HL-60/S4 (cell line): ENCODE data around the gene CMIP.
"Not testable (repeated sequence)": the region's sequence is repeated elsewhere in the genome, so short reads cannot be mapped to it uniquely, and the experiment has no call there.

Experiments used
- in situ Hi-C: fragments of 300-500 bp; cut with MboI; formaldehyde crosslinking; loops from 2 replicates; pipeline ENCODE4 v1.14.3; 2022; ENCODE audit warnings: low sequenced_read_pairs

CMIP gene

DNA sequence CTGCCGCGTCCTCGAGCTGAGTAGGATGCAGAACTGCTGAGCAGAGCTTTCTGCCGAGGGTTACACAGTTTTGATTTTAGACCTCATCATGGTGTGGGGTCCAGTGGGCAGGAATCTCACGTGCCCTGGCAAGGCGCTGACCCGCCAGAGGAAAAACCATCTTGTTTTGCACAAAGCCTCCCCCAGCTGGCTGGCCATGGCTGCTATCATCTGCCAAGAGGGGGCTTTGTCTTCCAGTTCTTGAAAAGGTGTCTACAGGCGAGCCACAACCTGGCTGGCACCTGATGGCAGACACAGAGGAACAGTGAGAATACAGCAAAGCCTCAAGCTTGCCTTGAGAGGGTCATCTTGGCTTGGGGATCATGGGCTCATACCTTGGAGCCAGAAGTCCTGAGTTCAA, 118.3 kb downstream of the CMIP start:
- in situ Hi-C loops, result no loop called here

DNA sequence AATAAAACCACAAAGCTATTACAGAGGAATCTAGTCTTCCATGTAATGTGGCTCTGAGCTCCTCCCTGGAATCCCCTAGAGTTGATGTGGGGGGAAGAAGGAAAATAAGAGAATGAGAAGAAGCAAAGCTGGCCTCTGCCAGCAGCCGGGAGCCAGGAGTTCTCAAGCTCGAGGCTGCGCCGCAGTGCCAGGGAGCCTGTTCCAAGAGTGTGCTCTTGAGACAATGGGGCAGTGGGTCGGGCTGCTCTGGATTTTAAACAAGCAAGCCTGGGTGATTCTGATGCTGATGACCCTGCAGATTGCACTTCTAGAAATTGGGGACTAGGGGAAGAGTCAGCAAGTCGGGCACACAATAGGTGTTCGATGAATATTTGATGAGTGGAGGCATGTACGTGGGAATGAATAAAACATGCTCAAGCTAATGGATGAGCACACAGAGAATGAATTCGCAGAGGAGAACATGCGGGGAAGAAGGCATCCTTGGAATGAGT, 119.9 kb downstream of the CMIP start:
- in situ Hi-C loops, result no loop called here

DNA sequence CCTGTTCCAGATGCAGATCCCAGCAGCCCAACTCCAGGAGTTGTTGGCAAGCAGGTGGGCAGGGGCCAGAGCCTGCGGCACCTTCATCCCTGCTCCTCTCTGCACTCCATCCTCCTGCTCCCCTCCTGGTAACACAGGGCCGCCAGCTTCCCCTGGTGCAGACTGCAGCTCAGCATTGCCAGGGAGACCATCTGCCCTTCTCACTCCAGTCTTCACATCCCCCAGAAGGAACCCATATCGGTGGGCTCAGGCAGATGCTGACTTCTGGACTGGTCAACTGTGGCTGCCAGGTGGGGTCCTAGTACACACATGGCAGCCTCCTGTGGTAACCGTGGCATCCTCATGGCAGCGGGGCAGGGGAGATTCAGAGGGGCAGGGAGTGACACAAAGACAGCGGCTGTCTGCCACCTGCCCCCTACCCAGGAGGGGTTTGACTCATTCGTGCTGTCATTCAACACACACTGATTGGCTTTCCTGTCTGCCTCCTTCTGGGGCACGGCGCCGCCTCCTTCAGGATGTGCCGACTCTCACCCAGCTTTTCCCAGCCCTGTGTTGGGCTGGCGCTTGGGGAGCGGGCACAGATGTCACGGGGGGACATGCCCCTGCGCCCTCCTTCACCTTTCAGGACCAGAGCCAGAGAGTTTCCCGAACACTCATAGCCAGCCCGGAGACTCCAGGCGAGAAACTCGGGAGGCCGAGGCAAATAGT, 120.9 kb downstream of the CMIP start:
- in situ Hi-C loops, result no loop called here

DNA sequence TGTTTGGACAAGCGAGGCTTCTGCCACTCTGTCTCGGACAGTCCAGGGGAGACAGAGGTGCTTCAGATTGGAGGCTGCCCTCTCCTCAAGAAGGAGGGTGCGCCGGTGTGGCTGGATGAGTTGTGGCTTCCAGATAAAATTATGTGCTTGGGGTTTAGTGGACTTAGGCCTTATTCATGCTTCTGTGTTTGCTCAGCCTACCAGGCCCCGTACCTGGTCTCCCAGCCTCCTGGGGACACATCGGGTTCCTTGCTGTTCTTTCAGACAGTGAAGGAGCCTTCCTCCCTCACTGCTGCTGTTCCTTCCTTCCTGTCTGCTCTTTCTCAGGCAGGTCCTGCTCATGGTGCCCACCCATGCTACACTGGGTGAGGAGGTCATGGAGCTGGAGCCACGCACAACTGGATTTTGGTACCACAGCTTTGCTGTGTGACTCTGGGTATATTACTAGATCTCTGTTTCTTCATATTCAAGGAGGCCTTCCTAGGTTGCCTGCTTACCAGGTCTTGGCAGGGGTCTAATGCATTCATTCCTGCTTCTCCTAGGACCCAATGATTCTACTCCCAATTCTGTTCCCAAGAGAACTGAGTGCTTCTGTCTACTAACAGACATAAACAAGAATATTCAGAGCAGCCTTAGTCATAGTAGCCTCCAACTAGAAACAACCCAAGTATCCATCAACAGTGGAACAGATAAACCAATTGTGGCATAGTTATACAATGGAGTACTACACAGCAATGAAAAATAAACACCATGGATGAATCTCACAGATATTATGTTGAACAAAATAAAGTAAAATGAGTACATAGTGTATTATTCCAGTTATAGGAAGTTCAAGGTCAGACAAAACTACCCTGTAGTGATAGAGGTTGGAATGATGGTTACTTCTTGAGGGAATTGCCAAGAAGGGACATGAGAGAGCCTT, 121.7 kb downstream of the CMIP start:
- in situ Hi-C loops, result no loop called here

DNA sequence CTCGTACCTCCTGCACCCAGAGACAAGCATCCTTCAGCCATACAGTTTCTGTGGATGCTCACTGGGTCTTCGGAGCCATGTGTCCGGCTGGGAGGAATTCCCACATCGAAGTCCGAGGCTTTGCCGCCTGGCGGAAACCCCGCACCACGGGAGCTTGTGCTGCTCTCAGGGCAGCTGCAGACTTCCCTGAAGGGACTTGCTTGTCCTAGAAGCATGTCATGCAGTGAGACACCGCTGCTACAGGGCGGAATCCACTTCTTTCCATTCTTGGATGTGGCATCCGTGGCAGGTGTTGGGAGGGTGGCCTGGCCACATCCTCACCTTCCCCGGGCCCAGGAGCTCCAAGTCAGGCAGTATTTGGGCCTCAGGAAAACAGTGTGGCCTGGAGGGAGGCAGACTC, 122.5 kb downstream of the CMIP start:
- in situ Hi-C loops, result no loop called here

DNA sequence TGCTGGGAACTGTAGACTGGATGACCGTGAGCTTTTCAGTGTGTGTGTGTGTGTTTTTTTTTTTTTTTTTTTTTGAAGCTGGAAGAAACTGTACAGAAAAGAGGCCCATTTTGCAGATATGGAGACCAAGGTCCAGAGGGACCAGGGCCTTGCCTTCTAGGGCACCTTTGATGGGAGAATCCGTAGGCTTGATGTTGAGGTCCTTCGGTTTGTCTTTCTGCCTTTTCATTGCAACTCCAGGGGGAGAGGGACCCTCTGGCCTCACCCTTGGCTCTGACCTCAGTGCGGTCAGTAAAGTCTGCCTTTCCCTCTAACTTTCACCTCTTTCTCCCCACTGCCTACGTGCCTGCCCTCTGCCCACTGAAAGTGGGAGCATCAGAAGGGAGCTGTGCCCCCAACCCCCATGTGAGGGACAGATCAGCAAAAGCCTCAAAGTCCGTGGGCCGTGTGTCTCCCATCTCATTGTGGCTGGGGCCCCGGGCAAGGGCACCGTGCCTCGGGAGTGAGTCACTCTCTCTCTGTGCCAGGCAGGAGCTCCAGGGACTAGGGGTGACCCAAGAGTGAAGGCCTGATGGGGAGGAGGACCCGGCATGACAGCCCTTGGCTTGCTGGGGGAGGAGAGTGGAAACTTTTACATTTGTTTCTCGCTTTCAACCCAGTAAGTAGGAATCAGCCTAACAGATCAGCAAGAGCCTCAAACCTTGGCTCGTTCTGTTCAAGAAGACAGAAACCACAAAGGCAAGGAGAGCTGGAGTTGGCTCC, 123.6 kb downstream of the CMIP start:
- in situ Hi-C loops, result no loop called here

DNA sequence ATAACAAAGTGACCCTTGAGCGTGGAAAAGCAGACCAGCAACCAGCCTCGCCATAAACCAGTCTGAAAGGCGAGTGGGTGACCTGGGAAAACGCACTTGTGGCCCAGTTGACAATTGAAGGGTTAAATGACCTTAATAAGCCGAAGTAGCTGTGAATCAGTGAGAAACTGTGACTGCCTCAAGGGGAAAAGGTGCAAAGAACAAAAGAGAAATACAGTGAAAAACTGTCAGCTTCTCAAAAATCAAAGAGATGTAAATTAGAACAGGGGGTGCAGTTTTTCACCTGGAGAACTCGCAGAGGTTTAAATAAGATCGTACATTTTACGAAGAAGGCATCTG, 124.1 kb downstream of the CMIP start:
- in situ Hi-C loops, result no loop called here

DNA sequence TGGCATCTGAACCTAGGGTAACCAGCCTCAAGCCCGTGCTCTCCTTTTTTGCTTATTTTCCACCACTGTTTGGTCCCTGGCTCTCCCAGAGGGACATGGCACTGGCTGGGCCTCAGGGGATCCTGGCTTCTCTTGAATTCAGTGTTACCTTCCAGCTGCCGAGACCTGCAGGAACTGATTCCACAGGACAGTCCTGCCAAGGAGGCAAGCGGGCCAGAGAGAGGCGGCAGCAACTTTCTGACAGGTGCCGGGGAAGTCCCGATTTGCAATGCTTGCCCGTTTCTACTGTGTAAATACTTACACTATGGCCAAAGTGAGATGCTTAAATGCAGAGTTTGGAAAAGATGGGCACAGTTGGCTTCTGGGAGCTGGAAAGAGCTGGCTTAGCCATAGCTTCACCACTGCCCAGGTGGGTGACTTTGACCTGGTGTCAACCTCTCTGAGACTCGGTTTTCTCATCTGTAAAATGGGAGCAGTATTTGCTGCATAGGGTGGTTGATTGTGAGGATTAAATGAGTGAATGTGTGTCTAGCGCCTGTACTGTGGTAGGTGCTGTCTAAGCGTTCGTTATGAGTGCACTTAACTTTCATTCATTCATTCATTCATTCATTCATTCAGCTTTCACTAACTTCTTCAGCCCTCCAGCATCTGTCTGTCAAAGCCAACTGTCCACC, 124.9 kb downstream of the CMIP start:
- in situ Hi-C loops, result no loop called here

DNA sequence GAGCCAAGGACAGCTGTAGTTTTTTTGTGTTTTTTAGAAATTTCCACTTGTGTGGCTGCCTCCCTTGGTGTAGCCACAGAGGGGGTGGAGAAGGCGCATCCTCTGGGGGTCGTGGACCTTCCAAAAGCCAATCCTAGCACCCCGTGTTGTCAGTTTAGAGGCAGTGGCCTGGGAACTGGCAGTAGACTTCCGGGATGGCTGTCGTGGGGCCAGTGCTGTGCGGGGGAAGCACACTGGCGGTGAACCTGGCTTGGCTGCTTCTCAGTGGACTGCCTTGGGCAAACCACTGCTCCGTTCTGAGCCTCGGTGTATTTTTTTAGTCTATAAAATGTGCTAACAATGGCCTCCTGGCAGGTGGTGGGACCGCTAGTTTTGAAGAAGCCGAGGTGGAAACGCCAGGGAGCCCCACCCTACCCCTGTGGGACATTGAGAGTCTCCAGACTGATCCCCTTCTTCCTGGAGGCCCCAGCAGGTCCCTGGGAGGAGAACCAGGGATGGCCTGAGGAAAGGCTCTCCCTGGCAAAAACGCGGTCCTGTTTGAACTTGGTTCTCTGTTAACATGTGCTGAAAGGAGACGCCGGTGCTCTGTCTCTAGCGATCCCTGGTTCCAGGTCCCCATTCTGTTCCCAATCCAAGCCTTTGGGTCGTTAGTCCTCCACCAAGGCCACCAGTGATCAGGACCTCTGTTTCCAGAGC, 125.7 kb downstream of the CMIP start:
- in situ Hi-C loops, result no loop called here

DNA sequence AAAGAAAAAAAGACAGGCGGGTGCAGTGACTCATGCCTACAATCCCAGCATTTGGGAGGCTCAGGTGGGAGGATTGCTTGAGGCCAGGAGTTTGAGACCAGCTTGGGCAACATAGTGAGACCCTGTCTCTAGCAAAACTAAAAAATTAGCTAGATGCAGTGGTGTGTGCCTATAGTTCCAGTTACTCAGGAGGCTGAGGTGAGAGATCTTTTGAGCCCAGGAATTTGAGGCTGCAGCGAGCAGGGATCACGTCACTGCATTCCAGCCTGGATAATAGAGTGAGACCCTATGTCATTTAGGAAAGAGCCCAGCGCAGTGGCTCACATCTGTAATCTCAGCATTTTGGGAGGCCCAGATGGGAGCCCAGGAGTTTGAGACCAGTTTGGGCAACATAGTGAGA, 126.6 kb downstream of the CMIP start:
- in situ Hi-C loops, result no loop called here

DNA sequence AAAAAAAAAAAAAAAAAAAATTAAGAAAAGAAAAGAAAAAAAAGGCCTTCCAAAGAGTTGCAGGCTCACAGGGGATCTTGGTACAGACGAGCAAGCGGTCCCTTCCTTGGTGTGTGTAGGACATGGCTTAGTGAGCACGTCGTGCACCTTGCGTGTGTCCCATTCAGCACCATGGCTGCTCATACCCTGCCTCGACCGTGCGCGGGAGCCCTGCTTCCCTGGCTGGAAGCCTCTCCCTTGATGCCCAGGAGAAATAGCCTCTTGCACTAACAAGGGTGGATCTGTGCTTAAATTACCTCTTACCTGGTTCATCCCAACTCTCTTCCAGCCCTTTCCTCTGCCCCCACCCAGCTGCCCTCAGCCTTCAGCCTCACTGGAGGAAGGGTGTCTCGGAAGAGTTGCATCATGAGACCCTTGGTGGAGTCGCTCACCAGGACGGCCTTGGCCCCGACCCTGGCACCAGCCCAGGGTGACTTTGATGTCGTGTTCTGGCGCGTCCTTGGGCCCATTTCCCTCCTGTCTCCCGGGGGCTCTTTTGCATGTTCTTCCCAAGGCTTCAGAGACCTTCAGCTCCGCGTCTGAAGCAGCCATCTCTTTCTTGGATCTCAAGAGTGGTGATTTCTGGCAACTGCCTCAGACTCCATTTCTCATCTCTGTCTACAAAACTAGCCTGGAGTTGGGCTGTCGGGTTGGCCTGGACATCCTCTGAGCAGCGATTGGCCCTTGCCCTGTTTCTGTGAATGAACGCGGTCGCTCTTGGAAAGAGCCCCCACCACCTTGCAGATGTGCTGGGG, 127.2 kb downstream of the CMIP start:
- in situ Hi-C loops, result no loop called here

DNA sequence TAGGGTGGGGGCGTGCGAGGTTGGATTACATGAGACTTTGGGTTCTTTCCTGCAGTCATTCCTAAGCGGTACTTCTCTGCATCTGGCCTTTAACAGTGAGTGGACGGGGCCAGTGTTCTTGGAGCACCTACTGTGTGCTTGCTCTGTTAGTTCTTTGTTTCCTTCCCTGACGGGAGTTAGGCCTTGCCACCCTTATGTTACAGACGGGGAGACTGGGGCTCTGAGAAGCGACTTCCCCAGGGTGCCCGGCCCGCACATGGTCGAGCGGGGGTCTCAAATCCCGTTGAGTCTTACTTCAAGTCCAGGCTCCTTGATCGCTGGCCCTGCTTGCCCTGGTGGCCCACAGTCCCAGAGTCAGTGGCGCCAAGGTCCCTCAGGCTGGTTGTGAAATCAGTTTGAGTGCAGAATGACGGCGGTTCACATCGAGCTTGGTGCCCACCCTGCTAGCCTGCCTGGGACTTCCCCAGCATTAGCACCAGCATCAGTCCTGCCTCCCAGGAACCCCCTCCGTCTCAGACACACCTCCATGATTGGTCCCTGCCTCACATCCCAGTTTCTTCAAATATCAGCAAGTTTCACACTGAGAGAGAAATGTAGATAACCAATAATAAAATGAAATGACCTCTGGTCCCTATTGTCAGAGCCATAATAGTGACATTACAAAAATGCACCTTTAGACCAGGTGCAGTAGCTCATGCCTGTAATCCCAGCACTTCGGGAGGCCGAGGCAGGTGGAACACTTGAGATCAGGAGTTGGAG, 128.0 kb downstream of the CMIP start:
- in situ Hi-C loops, result no loop called here

DNA sequence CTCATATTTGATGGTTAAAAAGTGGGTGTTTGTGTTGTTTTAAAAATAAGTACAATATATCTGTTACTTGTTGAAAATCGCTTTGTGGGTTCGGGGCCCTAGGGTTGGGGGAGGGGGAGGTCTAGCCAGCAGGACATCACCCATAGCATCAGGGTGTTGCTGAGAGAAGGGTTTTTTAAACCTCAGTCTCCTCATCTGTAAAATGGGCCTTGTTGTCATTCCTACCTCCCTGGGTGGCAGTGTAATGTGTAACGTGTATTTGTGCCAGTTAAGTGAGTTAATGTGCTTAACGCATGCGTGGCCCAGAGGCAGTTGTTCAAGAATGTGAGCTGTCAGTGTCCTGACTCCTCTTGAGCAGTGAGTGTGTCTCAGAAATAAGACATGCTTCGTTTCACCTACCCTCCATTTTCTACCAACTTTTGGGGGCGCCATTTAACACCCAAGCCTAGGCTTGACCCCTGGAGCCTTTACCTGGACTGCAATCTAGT, 129.0 kb downstream of the CMIP start:
- in situ Hi-C loops, result no loop called here

DNA sequence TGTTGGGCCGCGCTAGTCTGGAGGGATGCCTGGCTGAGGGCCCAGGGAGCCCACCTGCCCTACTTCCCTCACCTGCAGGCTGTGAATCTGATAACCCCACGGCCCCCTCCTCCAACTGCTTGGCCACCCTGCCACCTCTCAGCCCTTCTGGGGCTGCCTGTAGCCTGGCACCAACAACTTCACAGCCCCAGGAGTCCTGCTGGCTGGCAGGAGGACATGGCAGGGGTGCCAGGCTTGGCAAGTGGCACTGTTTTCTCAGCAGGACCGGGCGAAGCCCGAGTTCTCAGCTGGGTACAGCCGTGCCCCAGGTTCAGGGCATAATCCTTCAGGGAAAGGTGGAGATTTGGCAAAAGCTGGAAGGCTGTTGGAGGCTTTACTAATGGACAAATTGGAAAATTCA, 129.6 kb downstream of the CMIP start:
- in situ Hi-C loops, result no loop called here

DNA sequence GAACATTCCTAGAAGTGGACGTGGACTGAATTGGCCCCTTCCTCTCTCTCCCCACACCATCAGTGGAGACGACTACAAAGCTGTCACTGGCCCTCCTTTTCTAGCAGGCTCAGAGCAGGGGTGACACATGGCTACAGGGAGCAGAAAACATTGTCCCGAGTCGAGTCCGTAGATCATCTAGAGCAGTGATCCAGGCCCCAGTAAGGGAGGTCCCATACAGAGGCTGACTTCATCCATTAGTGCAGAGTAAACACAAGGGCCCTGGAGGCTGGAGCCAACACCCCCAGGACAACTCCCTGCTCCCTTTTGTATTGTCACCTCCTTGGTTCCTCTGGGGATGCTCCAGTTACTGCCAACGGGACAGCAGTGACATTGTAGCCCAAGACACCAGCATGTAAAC, 130.7 kb downstream of the CMIP start:
- in situ Hi-C loops, result no loop called here

DNA sequence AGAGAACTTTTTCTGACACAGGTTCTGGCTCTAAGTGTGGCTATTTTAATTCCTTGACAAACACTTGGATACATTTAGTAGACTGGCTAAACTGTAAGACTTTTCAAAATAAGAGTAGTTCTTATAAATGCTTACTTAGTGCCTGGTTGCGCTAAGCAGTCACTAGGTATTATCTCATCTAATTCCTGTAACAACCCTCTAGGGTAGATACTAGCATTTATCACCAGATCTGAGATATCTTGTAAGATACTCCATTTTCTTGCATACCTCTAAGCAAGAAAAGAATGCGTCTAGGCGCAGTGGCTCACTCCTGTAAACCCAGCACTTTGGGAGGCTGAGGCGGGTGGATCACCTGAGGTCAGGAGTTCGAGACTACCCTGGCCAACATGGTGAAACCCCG, 131.2 kb downstream of the CMIP start:
- in situ Hi-C loops, result no loop called here

DNA sequence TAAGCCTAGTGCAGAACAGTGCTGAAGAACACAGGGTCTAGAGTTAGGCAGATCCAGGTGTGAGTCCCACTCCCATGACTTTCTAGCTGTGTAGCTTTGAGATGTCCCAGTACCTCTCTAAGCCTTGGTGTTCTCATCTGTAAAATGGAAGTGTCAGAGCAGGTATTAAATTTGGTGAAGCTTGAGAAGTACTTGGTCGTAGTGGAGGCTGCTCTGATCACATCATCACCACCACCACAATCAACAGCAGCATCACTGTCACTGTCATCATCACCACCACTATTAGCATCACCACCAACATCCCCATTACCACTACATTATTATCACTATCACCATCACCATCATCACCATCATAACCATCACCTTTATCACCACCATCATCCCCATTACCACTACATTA, 132.1 kb downstream of the CMIP start:
- in situ Hi-C loops, result no loop called here

DNA sequence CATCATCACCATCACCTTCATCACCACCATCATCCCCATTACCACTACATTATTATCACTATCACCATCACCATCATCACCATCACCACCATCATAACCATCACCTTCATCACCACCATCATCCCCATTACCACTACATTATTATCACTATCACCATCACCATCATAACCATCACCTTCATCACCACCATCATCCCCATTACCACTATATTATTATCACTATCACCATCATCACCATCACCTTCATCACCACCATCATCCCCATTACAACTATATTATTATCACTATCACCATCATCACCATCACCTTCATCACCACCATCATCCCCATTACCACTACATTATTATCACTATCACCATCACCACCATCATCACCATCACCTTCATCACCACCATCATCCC, 132.7 kb downstream of the CMIP start:
- in situ Hi-C loops, result not testable (repeated sequence)

DNA sequence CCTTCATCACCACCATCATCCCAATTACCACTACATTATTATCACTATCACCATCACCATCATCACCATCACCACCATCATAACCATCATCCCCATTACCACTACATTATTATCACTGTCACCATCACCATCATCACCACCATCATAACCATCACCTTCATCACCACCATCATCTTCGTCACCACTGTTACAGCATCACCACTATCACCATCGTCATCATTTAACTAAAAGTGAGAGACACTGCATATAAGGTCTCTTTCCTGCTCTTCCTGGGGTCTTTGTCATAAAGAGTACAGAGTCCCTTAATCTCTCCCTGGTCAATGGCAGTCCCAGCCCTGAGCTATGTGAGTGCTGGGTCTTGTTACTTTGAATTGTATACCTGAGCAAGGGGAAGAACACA, 133.5 kb downstream of the CMIP start:
- in situ Hi-C loops, result no loop called here
